ENCODE data around the gene ADAD2.

DNA sequence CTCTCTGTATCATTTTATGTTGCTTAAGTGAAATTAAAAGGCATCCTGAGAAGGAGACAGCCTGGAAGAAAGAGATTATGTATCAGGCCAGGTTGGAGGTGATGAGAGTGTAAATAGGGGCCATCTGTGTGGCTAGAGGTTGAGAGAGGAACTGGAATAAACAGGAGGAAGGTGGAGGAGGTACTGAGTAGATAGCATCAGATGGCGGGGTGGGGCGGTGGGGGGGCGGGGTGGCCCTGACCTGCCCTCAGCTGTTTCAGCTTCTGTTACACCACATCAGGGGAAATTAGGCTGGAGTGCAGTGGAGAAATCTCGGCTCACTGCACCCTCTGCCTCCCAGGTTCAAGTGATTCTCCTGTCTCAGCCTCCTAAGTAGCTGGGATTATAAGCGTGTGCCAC, 55.7 kb downstream of the ADAD2 start:
- no peak for TF ChIP-seq EZH2 (IDR thresholded peaks at IDR 0.05; ENCODE audit: low read depth)
- TF ChIP-seq, protein P1, sequence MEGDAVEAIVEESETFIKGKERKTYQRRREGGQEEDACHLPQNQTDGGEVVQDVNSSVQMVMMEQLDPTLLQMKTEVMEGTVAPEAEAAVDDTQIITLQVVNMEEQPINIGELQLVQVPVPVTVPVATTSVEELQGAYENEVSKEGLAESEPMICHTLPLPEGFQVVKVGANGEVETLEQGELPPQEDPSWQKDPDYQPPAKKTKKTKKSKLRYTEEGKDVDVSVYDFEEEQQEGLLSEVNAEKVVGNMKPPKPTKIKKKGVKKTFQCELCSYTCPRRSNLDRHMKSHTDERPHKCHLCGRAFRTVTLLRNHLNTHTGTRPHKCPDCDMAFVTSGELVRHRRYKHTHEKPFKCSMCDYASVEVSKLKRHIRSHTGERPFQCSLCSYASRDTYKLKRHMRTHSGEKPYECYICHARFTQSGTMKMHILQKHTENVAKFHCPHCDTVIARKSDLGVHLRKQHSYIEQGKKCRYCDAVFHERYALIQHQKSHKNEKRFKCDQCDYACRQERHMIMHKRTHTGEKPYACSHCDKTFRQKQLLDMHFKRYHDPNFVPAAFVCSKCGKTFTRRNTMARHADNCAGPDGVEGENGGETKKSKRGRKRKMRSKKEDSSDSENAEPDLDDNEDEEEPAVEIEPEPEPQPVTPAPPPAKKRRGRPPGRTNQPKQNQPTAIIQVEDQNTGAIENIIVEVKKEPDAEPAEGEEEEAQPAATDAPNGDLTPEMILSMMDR (conservative IDR thresholded peaks at IDR 0.05): no peak
